Natural killer cell (primary cell): ENCODE data around the gene ZNF580. TPM values are rescaled to one million over a fixed set of nuclear protein-coding genes. Genes with fewer than 3 reads are reported as not detected.

Experiments
- ATAC-seq, 3 donors: fragments of 150-1000 bp in 2 of 3; fragments of 200-7000 bp in 1 of 3; cut with Tn5 transposase; 1 replicate in 1 of 3; 2 replicates in 2 of 3; pipeline ENCODE4 v1.10.0; 2021; ENCODE audit warnings: mild to moderate bottlenecking in 2 of 3, moderate library complexity in 2 of 3
- DNase-seq, 2 donors: peaks; one replicate each; pipeline versions ENCODE4 v3.0.0 to v3.0.0-alpha.2; 2013 to 2021; ENCODE audit warnings: mixed read lengths in 1 of 2
- H3K27ac ChIP-seq: one replicate; pipeline ENCODE4 v1.5.1; 2013; ENCODE audit warnings: mild to moderate bottlenecking, low read length
- H3K27me3 ChIP-seq: one replicate; pipeline ENCODE4 v1.6.1; 2013; ENCODE audit warnings: low read length; ENCODE audit not compliant: control insufficient read depth, insufficient read depth
- H3K36me3 ChIP-seq: one replicate; pipeline ENCODE4 v1.6.1; 2013; ENCODE audit warnings: low read length; ENCODE audit not compliant: control insufficient read depth, insufficient read depth
- H3K4me1 ChIP-seq: one replicate; pipeline ENCODE4 v1.6.1; 2013; ENCODE audit warnings: low read length; ENCODE audit not compliant: control insufficient read depth, insufficient read depth
- H3K4me3 ChIP-seq: one replicate; pipeline ENCODE4 v1.5.1; 2013; ENCODE audit warnings: low read length
- H3K9me3 ChIP-seq: one replicate; pipeline ENCODE4 v1.6.1; 2013; ENCODE audit warnings: low read length; ENCODE audit not compliant: control insufficient read depth, insufficient read depth
- H3K27ac Mint-ChIP-seq, 2 donors: one replicate each; pipeline ENCODE4 v1.8.0; 2022; ENCODE audit warnings: mild to moderate bottlenecking in 2 of 2, mixed read lengths in 2 of 2, moderate library complexity in 1 of 2
- H3K27me3 Mint-ChIP-seq, 2 donors: one replicate each; pipeline ENCODE4 v1.8.0; 2022; ENCODE audit warnings: low read depth in 2 of 2, mixed read lengths in 2 of 2
- H3K36me3 Mint-ChIP-seq: one replicate; pipeline ENCODE4 v1.8.0; 2022; ENCODE audit warnings: mixed read lengths
- H3K4me1 Mint-ChIP-seq, 2 donors: one replicate each; pipeline ENCODE4 v1.8.0; 2022; ENCODE audit warnings: mixed read lengths in 2 of 2
- H3K4me3 Mint-ChIP-seq: one replicate; pipeline ENCODE4 v1.8.0; 2022; ENCODE audit warnings: mild to moderate bottlenecking, moderate library complexity, mixed read lengths
- H3K9me3 Mint-ChIP-seq, 2 donors: one replicate each; pipeline ENCODE4 v1.8.0; 2022; ENCODE audit warnings: mixed read lengths in 2 of 2
- CTCF ChIP-seq: fragments of 200-600 bp; IDR thresholded peaks from one replicate; pipeline ENCODE4 v1.8.0; 2022; ENCODE audit warnings: antibody characterized with exemption
- WGBS: methylation state at CpG from one replicate; pipeline ENCODE4 v1.1.7; 2013; ENCODE audit warnings: missing lambda C conversion rate; ENCODE audit not compliant: insufficient coverage; 5-methylcytosine and 5-hydroxymethylcytosine counted together
- intact Hi-C: fragments of 100-400 bp; cut with micrococcal nuclease; formaldehyde crosslinking; loops from one replicate; pipeline ENCODE4 v1.14.2; 2022
- total RNA-seq, 4 donors: library from RNA; stranded (reverse); fragments of 120-200 nt in 1 of 4; gene quantifications; one replicate each; pipeline versions ENCODE4 v1.2.3 to v1.2.4, GENCODE V29; 2013 to 2022

ZNF580 gene
- total RNA-seq, 3 donors from 2014 or later (not counting 1 experiment from before 2014, with no cell fraction given) = 38.0 to 46.0 (median 40.0) TPM

GRCh38 chr19:55659822-55660221 lies 19.0 kb downstream of the ZNF580 start:
- DNase-seq = no peak
- Mint-ChIP-seq H3K9me3 (no peaks in the 10 kb centered on the region), H3K4me1 (peaks cover 46 to 73% of the 10 kb centered on the region in 2 donors), H3K4me3 (peak overlapping the region; percentile 70), H3K36me3 (peaks cover 8% of the 10 kb centered on the region), H3K27ac (peak overlapping the region; percentile 64 to 78), H3K27me3 (no peaks in the 10 kb centered on the region)
- intact Hi-C loops = loop anchor here (10.0 kb wide), 2 partner anchors 655 to 1465 kb away; partner anchors contain the start of genes TSEN34 and ZSCAN5A
- Histone ChIP-seq H3K4me3 (no peak overlapping the region), H3K27ac (no peak overlapping the region), H3K9me3 (no peaks in the 10 kb centered on the region), H3K36me3 (peaks cover 58% of the 10 kb centered on the region), H3K27me3 (no peaks in the 10 kb centered on the region), H3K4me1 (peaks cover 52% of the 10 kb centered on the region)
- WGBS = 96% methylated on average over 5 of the region's 9 CpGs
- TF ChIP-seq CTCF = no peak
- ATAC-seq = no peak

GRCh38 chr19:55660404-55660803 lies 19.6 kb downstream of the ZNF580 start:
- Histone ChIP-seq H3K9me3 (no peaks in the 10 kb centered on the region), H3K36me3 (peaks cover 61% of the 10 kb centered on the region), H3K4me1 (peaks cover 52% of the 10 kb centered on the region), H3K4me3 (no peak overlapping the region), H3K27ac (no peak overlapping the region), H3K27me3 (no peaks in the 10 kb centered on the region)
- no peak for ATAC-seq
- no peak for TF ChIP-seq CTCF
- no peak for DNase-seq
- intact Hi-C loops = no loop called here
- 94% methylated on average over 9 of the region's 12 CpGs for WGBS
- H3K9me3 Mint-ChIP-seq = no peaks in the 10 kb centered on the region
- peaks cover 8% of the 10 kb centered on the region for H3K36me3 Mint-ChIP-seq
- H3K27me3 Mint-ChIP-seq = no peaks in the 10 kb centered on the region
- no peak overlapping the region for H3K4me3 Mint-ChIP-seq
- peaks cover 43 to 73% of the 10 kb centered on the region in 2 donors for H3K4me1 Mint-ChIP-seq
- peak overlapping the region in 1 of 2 donors; percentile 78 for H3K27ac Mint-ChIP-seq

- no peaks in the 10 kb centered on the region for H3K27me3 ChIP-seq
- 95% methylated on average over 16 of the region's 16 CpGs for WGBS
- intact Hi-C loops = no loop called here
- Mint-ChIP-seq H3K9me3 (no peaks in the 10 kb centered on the region), H3K27ac (peak overlapping the region in 1 of 2 donors; percentile 78), H3K4me1 (peaks cover 37 to 71% of the 10 kb centered on the region in 2 donors), H3K4me3 (no peak overlapping the region), H3K36me3 (peaks cover 8% of the 10 kb centered on the region), H3K27me3 (no peaks in the 10 kb centered on the region)
- no peak for TF ChIP-seq CTCF
- ATAC-seq (no peak), DNase-seq (no peak)
- H3K27ac ChIP-seq = no peak overlapping the region
- no peaks in the 10 kb centered on the region for H3K9me3 ChIP-seq
- no peak overlapping the region for H3K4me3 ChIP-seq
- H3K4me1 ChIP-seq = peaks cover 46% of the 10 kb centered on the region
- H3K36me3 ChIP-seq = peaks cover 65% of the 10 kb centered on the region
These were observed 20.2 kb downstream of the ZNF580 start for GRCh38 chr19:55660991-55661390.

DNA sequence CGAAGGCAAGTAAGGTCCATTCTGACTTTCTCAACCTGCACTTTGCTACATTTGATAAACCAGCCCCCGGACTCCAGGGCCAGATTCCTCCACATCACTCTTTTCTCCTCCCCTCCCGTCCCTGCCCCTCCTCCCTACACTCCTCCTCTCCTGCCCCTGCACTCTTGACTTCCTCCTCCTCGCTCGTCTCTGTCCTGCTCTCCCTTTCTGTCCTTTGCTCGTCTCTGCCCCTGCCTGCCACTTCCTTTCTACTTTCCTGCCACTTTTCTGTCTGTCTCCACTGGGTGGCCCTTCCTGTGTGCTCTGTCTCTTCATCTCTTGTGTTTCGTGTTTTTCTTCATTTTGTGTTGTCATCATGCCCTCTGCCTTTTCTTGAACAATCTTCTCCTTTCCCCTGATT lies 21.0 kb downstream of the ZNF580 start:
- H3K27me3 Mint-ChIP-seq = no peaks in the 10 kb centered on the region
- intact Hi-C loops = no loop called here
- Histone ChIP-seq H3K4me3 (no peak overlapping the region), H3K27me3 (no peaks in the 10 kb centered on the region), H3K4me1 (peaks cover 38% of the 10 kb centered on the region), H3K27ac (no peak overlapping the region), H3K9me3 (no peaks in the 10 kb centered on the region), H3K36me3 (peaks cover 73% of the 10 kb centered on the region)
- no peak overlapping the region for H3K27ac Mint-ChIP-seq
- H3K4me3 Mint-ChIP-seq = no peak overlapping the region
- H3K4me1 Mint-ChIP-seq = peaks cover 29 to 63% of the 10 kb centered on the region in 2 donors
- TF ChIP-seq CTCF = no peak
- DNase-seq = no peak
- no peaks in the 10 kb centered on the region for H3K9me3 Mint-ChIP-seq
- 75% methylated on average over 7 of the region's 7 CpGs for WGBS
- ATAC-seq = no peak
- H3K36me3 Mint-ChIP-seq = peaks cover 8% of the 10 kb centered on the region
